Gastrocnemius medialis (tissue), 4 donors: ENCODE measurements around the gene ARID3B. TPM values are rescaled to one million over a fixed set of nuclear protein-coding genes. Genes with fewer than 3 reads are reported as not detected.

ENCODE experiments used
- ATAC-seq, 2 donors: fragments of 150-250 bp; one replicate each; pipeline ENCODE4 v1.9.1; 2016
- DNase-seq, 2 donors: peaks; one replicate each; pipeline ENCODE4 v3.0.0-alpha.2; 2019
- H3K27ac ChIP-seq, 4 donors: fragments of 200-600 bp; sonication (generic); 1 replicate in 1 of 4; 2 replicates in 3 of 4; pipeline ENCODE4 v1.5.1; 2016 to 2018; ENCODE audit warnings: mild to moderate bottlenecking in 2 of 4, moderate library complexity in 1 of 4
- H3K27me3 ChIP-seq, 3 donors: fragments of 200-600 bp; sonication (generic) in 2 of 3; 1 replicate in 1 of 3; 2 replicates in 2 of 3; pipeline versions ENCODE4 v1.5.1 to v1.6.0; 2016 to 2019; ENCODE audit warnings: mild to moderate bottlenecking in 1 of 3, moderate library complexity in 1 of 3
- H3K36me3 ChIP-seq, 2 donors: fragments of 200-600 bp; sonication (generic) in 1 of 2; one replicate each; pipeline ENCODE4 v1.5.1; 2017 to 2018
- H3K4me1 ChIP-seq, 2 donors: fragments of 200-600 bp; sonication (generic) in 1 of 2; one replicate each; pipeline ENCODE4 v1.5.1; 2016 to 2017; ENCODE audit warnings: mild to moderate bottlenecking in 2 of 2
- H3K4me3 ChIP-seq, 4 donors: fragments of 200-600 bp; sonication (generic) in 3 of 4; 1 replicate in 1 of 4; 2 replicates in 3 of 4; pipeline ENCODE4 v1.5.1; 2016 to 2019; ENCODE audit warnings: mild to moderate bottlenecking in 2 of 4
- H3K9me3 ChIP-seq, 3 donors: fragments of 200-600 bp; sonication (generic) in 2 of 3; 1 replicate in 1 of 3; 2 replicates in 2 of 3; pipeline ENCODE4 v1.5.1; 2016 to 2019
- CTCF ChIP-seq, 5 experiments: fragments of 450-650 bp in 3 of 5; fragments of 200-600 bp in 2 of 5; sonication (generic) in 2 of 5; IDR thresholded peaks in 4 of 5; conservative IDR thresholded peaks in 1 of 5; 1 replicate in 4 of 5; 2 replicates in 1 of 5; pipeline ENCODE4 v1.5.1; 2016 to 2019; ENCODE audit warnings: antibody characterized with exemption in 5 of 5, mild to moderate bottlenecking in 3 of 5, moderate library complexity in 3 of 5
- POLR2A ChIP-seq, 2 donors: fragments of 450-650 bp; IDR thresholded peaks; one replicate each; pipeline ENCODE4 v1.6.1; 2017; ENCODE audit warnings: antibody characterized with exemption in 2 of 2, mild to moderate bottlenecking in 2 of 2, moderate library complexity in 2 of 2
- in situ Hi-C, 4 donors: fragments of 200-750 bp; cut with MboI; loops; one replicate each; pipeline versions ENCODE4 v1.15.0 to v1.8.0; 2017; ENCODE audit warnings: low sequenced_read_pairs in 4 of 4
- intact Hi-C: fragments of 100-400 bp; cut with DNase I; formaldehyde crosslinking; loops from one replicate; pipeline ENCODE4 v1.15.1; 2023; ENCODE audit warnings: low total_unique reads
- total RNA-seq, 4 donors: library from RNA; depleted of rRNA; stranded (reverse); fragments of >200 nt; gene quantifications; one replicate each; pipeline versions ENCODE4 v1.1.0 to v1.2.3, GENCODE V29; 2016

ARID3B gene
- total RNA-seq, 4 donors from 2014 or later = 1.8 to 6.7 (median 4.6) TPM

- TF ChIP-seq POLR2A (IDR thresholded peaks at IDR 0.05) (no peak), CTCF (IDR thresholded peaks at IDR 0.05 in 4 of 5, conservative IDR thresholded peaks at IDR 0.05 in 1 of 5) (no peak)
- Histone ChIP-seq H3K4me1 (peaks cover 13 to 15% of the 10 kb centered on the region in 2 donors), H3K27ac (no peak overlapping the region), H3K9me3 (no peaks in the 10 kb centered on the region), H3K36me3 (no peaks in the 10 kb centered on the region), H3K4me3 (no peak overlapping the region), H3K27me3 (no peaks in the 10 kb centered on the region)
- no peak for ATAC-seq
- in situ Hi-C loops = loop anchor here in 1 of 4 donors (25.0 kb wide), 1 partner anchor 141 kb away; the partner anchor contains the start of gene UBL7
- DNase-seq = no peak
- intact Hi-C loops = no loop called here
These were observed 62.2 kb downstream of the ARID3B start for GRCh38 chr15:74603026-74603788.

- in situ Hi-C loops (loop anchor here in 1 of 4 donors (25.0 kb wide), 1 partner anchor 142 kb away; the partner anchor contains the start of gene UBL7), intact Hi-C loops (no loop called here)
- DNase-seq = no peak
- peaks cover 10% of the 10 kb centered on the region in 2 donors for H3K4me1 ChIP-seq
- TF ChIP-seq POLR2A (IDR thresholded peaks at IDR 0.05) (no peak), CTCF (IDR thresholded peaks at IDR 0.05 in 4 of 5, conservative IDR thresholded peaks at IDR 0.05 in 1 of 5) (no peak)
- H3K4me3 ChIP-seq = no peak overlapping the region
- no peaks in the 10 kb centered on the region for H3K27me3 ChIP-seq
- no peaks in the 10 kb centered on the region for H3K9me3 ChIP-seq
- ATAC-seq = no peak
- H3K36me3 ChIP-seq = no peaks in the 10 kb centered on the region
- H3K27ac ChIP-seq = no peak overlapping the region
These were observed 63.0 kb downstream of the ARID3B start for GRCh38 chr15:74603789-74604705.

- Histone ChIP-seq H3K9me3 (no peaks in the 10 kb centered on the region), H3K27me3 (no peaks in the 10 kb centered on the region), H3K4me1 (no peaks in the 10 kb centered on the region), H3K4me3 (no peak overlapping the region), H3K27ac (no peak overlapping the region), H3K36me3 (no peaks in the 10 kb centered on the region)
- TF ChIP-seq POLR2A (IDR thresholded peaks at IDR 0.05) = no peak
- no peak for TF ChIP-seq CTCF (IDR thresholded peaks at IDR 0.05 in 4 of 5, conservative IDR thresholded peaks at IDR 0.05 in 1 of 5)
- intact Hi-C loops = no loop called here
- in situ Hi-C loops = loop anchor here in 1 of 4 donors (25.0 kb wide), 1 partner anchor 143 kb away; the partner anchor contains the start of gene UBL7
- ATAC-seq (no peak), DNase-seq (no peak)
These were observed 64.2 kb downstream of the ARID3B start for GRCh38 chr15:74604983-74605794.

GRCh38 chr15:74605795-74606150 is 64.8 kb downstream of the ARID3B start:
- no peaks in the 10 kb centered on the region for H3K9me3 ChIP-seq
- H3K27ac ChIP-seq = no peak overlapping the region
- no peaks in the 10 kb centered on the region for H3K36me3 ChIP-seq
- intact Hi-C loops (no loop called here), in situ Hi-C loops (loop anchor here in 1 of 4 donors (25.0 kb wide), 1 partner anchor 143 kb away; the partner anchor contains the start of gene UBL7)
- no peaks in the 10 kb centered on the region for H3K4me1 ChIP-seq
- no peak for ATAC-seq
- no peaks in the 10 kb centered on the region for H3K27me3 ChIP-seq
- no peak overlapping the region for H3K4me3 ChIP-seq
- TF ChIP-seq CTCF (IDR thresholded peaks at IDR 0.05 in 4 of 5, conservative IDR thresholded peaks at IDR 0.05 in 1 of 5) (no peak), POLR2A (IDR thresholded peaks at IDR 0.05) (no peak)
- DNase-seq = no peak
